ENCODE data around the gene KDM4C. TPM values are rescaled to one million over a fixed set of nuclear protein-coding genes. Genes with fewer than 3 reads are reported as not detected.

KDM4C gene
- total RNA-seq, 2 donors from 2014 or later, result 45.4 to 59.9 TPM

DNA sequence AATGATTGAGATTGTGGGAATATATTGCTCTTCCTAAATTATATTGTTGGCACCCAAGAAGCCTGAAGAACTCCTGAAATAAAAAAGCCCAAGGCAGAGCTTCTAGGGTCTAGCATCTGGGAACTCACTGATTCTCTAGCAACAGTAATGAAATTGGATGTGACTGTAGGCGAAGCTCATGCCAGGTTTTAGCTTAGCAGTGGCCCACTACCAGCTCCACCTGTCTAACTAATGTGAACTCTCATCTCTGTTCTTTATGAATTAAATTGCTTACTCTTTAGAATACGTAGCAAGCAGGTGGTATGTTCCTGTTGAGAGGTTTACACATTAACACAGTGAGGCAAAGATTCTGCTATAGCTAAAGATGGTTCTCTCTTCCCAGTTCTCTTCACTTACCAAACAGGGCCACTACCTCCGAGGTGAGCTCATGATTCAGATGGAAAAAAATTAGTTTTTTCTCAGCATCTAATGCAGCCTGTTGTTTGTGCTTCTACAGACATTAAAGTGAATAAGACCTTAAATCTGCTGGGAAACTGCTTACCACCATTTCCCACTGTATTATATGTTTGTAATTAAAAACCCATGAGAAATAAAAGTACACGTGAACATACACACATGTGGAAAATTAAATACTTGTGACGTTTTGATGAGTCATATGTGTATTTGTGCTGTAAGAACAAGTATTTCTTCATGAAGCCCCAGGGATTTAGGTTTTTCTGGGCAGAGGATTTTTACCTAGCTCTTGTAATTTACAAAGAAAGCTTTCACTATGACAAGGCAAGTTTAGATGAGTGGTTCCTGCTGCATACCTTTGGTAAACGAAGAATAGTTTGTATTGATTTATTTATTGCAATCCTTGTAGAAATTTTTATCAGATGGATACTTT is 360.1 kb downstream of the KDM4C start:
- peak in 1 of 2 donors; percentile 62 for ATAC-seq
- no peaks in the 10 kb centered on the region for H3K9me3 Mint-ChIP-seq

GRCh38 chr9:7118633-7119032 is 360.9 kb downstream of the KDM4C start:
- ATAC-seq, result no peak
- DNase-seq (ENCODE audit: low spot score in 2 of 2), result no peak
- H3K36me3 Mint-ChIP-seq, result peaks cover 12 to 13% of the 10 kb centered on the region in 2 donors
- no peaks in the 10 kb centered on the region for H3K9me3 Mint-ChIP-seq
- H3K27ac Mint-ChIP-seq, result no peak overlapping the region

More for the DNA sequence above, 360.1 kb downstream of the KDM4C start:
- H3K36me3 Mint-ChIP-seq, result peaks cover 6 to 8% of the 10 kb centered on the region in 2 donors
- DNase-seq (ENCODE audit: low spot score in 2 of 2), result no peak
- peak overlapping the region in 1 of 2 donors; percentile 22 for H3K27ac Mint-ChIP-seq

DNA sequence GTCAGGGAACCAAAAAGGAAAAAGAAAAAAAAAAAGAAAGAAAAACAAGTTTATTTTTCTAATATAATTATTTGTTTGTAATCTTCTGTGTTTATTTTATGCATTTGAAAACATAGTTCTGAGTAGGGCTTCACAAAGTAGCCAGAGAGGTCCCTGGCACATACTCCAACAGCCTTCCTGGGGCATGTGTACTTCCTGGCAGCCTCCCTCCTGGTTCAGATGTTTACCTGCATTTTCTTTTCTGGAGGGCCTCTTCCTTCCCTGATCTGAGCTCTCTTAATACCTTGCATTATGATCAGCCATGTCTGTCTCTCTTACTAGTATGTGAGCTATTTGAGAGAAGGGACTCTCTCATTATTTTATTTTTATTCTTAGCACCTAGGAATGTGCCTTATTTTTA is 361.8 kb downstream of the KDM4C start:
- H3K9me3 Mint-ChIP-seq, result no peaks in the 10 kb centered on the region
- DNase-seq (ENCODE audit: low spot score in 2 of 2) (no peak), ATAC-seq (no peak)
- H3K27ac Mint-ChIP-seq, result no peak overlapping the region
- peaks cover 12 to 13% of the 10 kb centered on the region in 2 donors for H3K36me3 Mint-ChIP-seq

DNA sequence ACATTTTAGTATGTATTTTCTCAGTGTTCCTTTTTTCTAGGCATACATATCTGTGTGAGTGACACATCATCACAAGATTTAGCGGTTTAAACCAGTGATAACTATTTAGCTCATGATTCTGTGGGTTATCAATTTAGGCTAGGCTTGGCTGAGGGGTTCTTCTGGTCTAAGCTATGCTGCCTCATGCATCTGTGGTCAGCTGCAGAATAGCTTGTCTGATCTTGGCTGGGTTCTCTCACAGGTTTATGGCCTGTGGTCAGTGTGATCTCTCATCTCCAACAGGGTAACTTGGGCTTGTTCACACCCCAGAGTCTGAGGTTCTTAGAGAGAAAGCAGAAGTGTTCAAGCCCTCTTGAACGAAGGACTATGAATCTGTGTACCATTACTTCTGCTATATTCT is 363.3 kb downstream of the KDM4C start:
- Mint-ChIP-seq H3K27ac (peak overlapping the region in 1 of 2 donors; percentile 66), H3K36me3 (peaks cover 12 to 13% of the 10 kb centered on the region in 2 donors), H3K9me3 (no peaks in the 10 kb centered on the region)
- ATAC-seq, result peak in 1 of 2 donors; percentile 34
- no peak for DNase-seq (ENCODE audit: low spot score in 2 of 2)

DNA sequence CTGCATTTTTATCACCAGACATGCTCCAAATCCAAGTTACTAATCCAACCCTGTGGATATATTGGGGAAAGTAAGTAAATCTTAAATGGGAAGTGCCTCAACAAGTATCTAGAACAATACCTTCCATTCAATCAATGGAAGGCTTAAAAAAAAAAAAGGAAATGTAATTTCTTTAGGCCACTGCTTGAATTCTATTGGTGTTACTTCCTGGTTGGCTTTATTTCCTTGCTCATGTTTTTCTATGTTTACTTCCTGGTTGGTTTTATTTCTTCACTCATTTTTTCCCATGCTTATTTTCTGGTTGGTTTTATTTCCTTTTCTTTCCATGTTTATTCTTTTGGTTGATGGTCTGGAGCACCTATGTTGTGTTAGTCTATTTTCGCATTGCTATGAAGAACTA is 363.9 kb downstream of the KDM4C start:
- Mint-ChIP-seq H3K27ac (peak overlapping the region; percentile 12 to 58), H3K36me3 (peaks cover 12 to 17% of the 10 kb centered on the region in 2 donors), H3K9me3 (no peaks in the 10 kb centered on the region)
- DNase-seq (ENCODE audit: low spot score in 2 of 2) (no peak), ATAC-seq (no peak)

- ATAC-seq (peak; percentile 46 to 77), DNase-seq (ENCODE audit: low spot score in 2 of 2) (no peak)
- Mint-ChIP-seq H3K36me3 (peaks cover 12 to 24% of the 10 kb centered on the region in 2 donors), H3K27ac (no peak overlapping the region), H3K9me3 (no peaks in the 10 kb centered on the region)
These were observed 366.0 kb downstream of the KDM4C start for GRCh38 chr9:7123743-7124142.

DNA sequence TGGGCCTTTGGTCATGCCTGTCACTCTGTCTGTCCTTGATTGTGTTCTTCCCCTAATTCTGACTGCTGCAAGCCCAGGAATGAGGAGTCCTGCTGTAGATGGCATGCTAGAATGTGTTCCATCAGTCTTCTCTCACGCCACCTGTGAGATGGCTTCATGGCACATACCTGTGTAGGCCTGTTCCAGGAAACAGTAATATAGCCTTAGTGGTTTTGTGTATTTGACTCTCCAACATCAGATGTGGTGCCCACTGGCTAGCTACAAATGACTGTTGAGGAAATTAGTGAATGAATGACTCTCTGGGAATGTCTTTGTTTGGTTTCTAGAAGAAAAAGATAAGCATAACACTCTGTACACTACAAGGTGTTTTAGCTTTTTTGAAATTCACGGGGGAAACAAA is 367.5 kb downstream of the KDM4C start:
- no peaks in the 10 kb centered on the region for H3K9me3 Mint-ChIP-seq
- ATAC-seq, result peak; percentile 32 to 80
- no peak for DNase-seq (ENCODE audit: low spot score in 2 of 2)
- H3K36me3 Mint-ChIP-seq, result peaks cover 18 to 31% of the 10 kb centered on the region in 2 donors
- no peak overlapping the region for H3K27ac Mint-ChIP-seq

- Mint-ChIP-seq H3K36me3 (peaks cover 6 to 22% of the 10 kb centered on the region in 2 donors), H3K27ac (peak overlapping the region in 1 of 2 donors; percentile 40), H3K9me3 (no peaks in the 10 kb centered on the region)
- DNase-seq (ENCODE audit: low spot score in 2 of 2), result no peak
- peak; percentile 65 to 66 for ATAC-seq
These were observed 371.6 kb downstream of the KDM4C start for GRCh38 chr9:7129391-7129790.

GRCh38 chr9:7130266-7130820 is 372.6 kb downstream of the KDM4C start:
- DNase-seq (ENCODE audit: low spot score in 2 of 2), result no peak
- Mint-ChIP-seq H3K27ac (peak overlapping the region in 1 of 2 donors; percentile 40), H3K36me3 (peaks cover 11 to 27% of the 10 kb centered on the region in 2 donors), H3K9me3 (no peaks in the 10 kb centered on the region)
- ATAC-seq, result no peak

- no peaks in the 10 kb centered on the region for H3K9me3 Mint-ChIP-seq
- H3K36me3 Mint-ChIP-seq, result peaks cover 19 to 29% of the 10 kb centered on the region in 2 donors
- ATAC-seq (no peak), DNase-seq (ENCODE audit: low spot score in 2 of 2) (no peak)
- no peak overlapping the region for H3K27ac Mint-ChIP-seq
These were observed 374.8 kb downstream of the KDM4C start for GRCh38 chr9:7132605-7133004.

- H3K36me3 Mint-ChIP-seq, result peaks cover 17 to 18% of the 10 kb centered on the region in 2 donors
- ATAC-seq, result no peak
These were observed 378.0 kb downstream of the KDM4C start for GRCh38 chr9:7135735-7136134.

GRCh38 chr9:7137040-7137439 is 379.3 kb downstream of the KDM4C start:
- ATAC-seq (no peak), DNase-seq (ENCODE audit: low spot score in 2 of 2) (no peak)
- Mint-ChIP-seq H3K36me3 (peaks cover 18 to 22% of the 10 kb centered on the region in 2 donors), H3K9me3 (no peaks in the 10 kb centered on the region), H3K27ac (peak overlapping the region in 1 of 2 donors; percentile 72)

More at GRCh38 chr9:7135735-7136134, 378.0 kb downstream of the KDM4C start:
- no peaks in the 10 kb centered on the region for H3K9me3 Mint-ChIP-seq
- no peak overlapping the region for H3K27ac Mint-ChIP-seq
- no peak for DNase-seq (ENCODE audit: low spot score in 2 of 2)

GRCh38 chr9:7137571-7137970 is 379.8 kb downstream of the KDM4C start:
- Mint-ChIP-seq H3K36me3 (peaks cover 18 to 22% of the 10 kb centered on the region in 2 donors), H3K9me3 (no peaks in the 10 kb centered on the region), H3K27ac (no peak overlapping the region)
- DNase-seq (ENCODE audit: low spot score in 2 of 2), result no peak
- ATAC-seq, result no peak

GRCh38 chr9:7139886-7140285 is 382.1 kb downstream of the KDM4C start:
- Mint-ChIP-seq H3K27ac (no peak overlapping the region), H3K9me3 (no peaks in the 10 kb centered on the region), H3K36me3 (peaks cover 18 to 22% of the 10 kb centered on the region in 2 donors)
- DNase-seq (ENCODE audit: low spot score in 2 of 2) (no peak), ATAC-seq (no peak)

DNA sequence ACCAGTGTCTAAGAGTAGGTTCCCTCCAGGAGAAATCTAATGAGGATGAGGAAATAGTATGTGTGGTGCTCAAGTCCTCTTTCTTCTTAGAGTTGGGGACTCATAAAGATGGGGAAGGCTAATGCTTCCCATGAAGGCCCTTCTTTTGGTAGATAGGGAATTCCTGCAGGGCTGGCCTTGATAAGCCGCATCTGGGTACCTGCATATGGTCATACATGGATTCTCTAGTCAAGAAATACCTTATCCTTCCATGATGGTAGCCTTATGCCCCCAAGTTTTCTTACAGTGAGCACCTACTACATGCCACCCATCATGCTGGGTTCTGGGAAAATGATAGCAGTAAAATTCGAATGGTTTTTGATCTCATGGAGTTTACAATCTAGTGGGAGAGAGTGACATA is 382.6 kb downstream of the KDM4C start:
- DNase-seq (ENCODE audit: low spot score in 2 of 2) (no peak), ATAC-seq (no peak)
- Mint-ChIP-seq H3K36me3 (peaks cover 13 to 18% of the 10 kb centered on the region in 2 donors), H3K27ac (no peak overlapping the region), H3K9me3 (no peaks in the 10 kb centered on the region)

DNA sequence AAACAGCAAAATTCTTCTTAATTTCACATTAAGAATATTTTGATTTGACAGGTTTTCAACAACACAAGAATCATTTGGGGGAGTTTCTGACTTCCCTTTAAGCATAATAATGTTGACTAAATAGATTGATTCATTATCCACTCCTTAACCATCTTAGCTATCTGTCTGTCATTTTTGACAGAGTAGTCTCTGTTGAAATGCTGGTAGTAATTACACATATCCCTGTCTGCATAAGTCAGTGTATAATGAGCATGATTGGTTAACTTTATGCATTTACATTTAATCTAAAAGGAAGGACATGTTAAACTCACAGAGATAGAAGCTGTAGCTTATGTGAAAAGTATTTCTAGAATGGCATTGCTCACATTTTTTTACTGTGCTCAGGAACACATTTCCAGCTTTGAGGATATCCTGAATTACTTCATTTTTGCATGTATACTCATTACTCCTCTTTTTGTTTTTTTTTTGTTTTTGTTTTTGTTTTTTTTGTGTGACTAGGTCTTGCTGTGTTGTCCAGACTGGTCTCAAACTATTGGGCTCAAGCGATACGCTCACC is 385.9 kb downstream of the KDM4C start:
- Mint-ChIP-seq H3K27ac (no peak overlapping the region), H3K9me3 (no peaks in the 10 kb centered on the region), H3K36me3 (peaks cover 5 to 20% of the 10 kb centered on the region in 2 donors)
- ATAC-seq (no peak), DNase-seq (ENCODE audit: low spot score in 2 of 2) (no peak)

Measured in activated naive CD4-positive, alpha-beta T cell treated with anti-CD3 and anti-CD28 coated beads, Interleukin-2, amount 50 U/mL, for 72 hours (primary cell).